ENCODE data around the gene OSBPL2. TPM values are rescaled to one million over a fixed set of nuclear protein-coding genes. Genes with fewer than 3 reads are reported as not detected.

OSBPL2 gene
- total and polyA plus RNA-seq, 2 experiments from 2014 or later: 16.6 to 31.2 TPM

- no peak overlapping the region for H3K4me2 ChIP-seq
- H3K79me2 ChIP-seq (replicated peaks; ENCODE audit: insufficient read depth): no peaks in the 10 kb centered on the region
- no peaks in the 10 kb centered on the region for H3K36me3 ChIP-seq (ENCODE audit: insufficient read depth)
- H3K4me3 ChIP-seq: no peak overlapping the region
- Mint-ChIP-seq H3K27ac (no peak overlapping the region), H3K27me3 (ENCODE audit: insufficient read depth, low read depth, poor library complexity) (peaks cover 2% of the 10 kb centered on the region), H3K36me3 (ENCODE audit: low read depth) (no peaks in the 10 kb centered on the region; the same call in 2 of the 3 replicates), H3K4me3 (no peak overlapping the region), H3K4me1 (peaks cover 6% of the 10 kb centered on the region), H3K9me3 (no peaks in the 10 kb centered on the region)
- DNase-seq (ENCODE audit: low spot score) (no peak), ATAC-seq (no peak)
- TF ChIP-seq, protein P1, sequence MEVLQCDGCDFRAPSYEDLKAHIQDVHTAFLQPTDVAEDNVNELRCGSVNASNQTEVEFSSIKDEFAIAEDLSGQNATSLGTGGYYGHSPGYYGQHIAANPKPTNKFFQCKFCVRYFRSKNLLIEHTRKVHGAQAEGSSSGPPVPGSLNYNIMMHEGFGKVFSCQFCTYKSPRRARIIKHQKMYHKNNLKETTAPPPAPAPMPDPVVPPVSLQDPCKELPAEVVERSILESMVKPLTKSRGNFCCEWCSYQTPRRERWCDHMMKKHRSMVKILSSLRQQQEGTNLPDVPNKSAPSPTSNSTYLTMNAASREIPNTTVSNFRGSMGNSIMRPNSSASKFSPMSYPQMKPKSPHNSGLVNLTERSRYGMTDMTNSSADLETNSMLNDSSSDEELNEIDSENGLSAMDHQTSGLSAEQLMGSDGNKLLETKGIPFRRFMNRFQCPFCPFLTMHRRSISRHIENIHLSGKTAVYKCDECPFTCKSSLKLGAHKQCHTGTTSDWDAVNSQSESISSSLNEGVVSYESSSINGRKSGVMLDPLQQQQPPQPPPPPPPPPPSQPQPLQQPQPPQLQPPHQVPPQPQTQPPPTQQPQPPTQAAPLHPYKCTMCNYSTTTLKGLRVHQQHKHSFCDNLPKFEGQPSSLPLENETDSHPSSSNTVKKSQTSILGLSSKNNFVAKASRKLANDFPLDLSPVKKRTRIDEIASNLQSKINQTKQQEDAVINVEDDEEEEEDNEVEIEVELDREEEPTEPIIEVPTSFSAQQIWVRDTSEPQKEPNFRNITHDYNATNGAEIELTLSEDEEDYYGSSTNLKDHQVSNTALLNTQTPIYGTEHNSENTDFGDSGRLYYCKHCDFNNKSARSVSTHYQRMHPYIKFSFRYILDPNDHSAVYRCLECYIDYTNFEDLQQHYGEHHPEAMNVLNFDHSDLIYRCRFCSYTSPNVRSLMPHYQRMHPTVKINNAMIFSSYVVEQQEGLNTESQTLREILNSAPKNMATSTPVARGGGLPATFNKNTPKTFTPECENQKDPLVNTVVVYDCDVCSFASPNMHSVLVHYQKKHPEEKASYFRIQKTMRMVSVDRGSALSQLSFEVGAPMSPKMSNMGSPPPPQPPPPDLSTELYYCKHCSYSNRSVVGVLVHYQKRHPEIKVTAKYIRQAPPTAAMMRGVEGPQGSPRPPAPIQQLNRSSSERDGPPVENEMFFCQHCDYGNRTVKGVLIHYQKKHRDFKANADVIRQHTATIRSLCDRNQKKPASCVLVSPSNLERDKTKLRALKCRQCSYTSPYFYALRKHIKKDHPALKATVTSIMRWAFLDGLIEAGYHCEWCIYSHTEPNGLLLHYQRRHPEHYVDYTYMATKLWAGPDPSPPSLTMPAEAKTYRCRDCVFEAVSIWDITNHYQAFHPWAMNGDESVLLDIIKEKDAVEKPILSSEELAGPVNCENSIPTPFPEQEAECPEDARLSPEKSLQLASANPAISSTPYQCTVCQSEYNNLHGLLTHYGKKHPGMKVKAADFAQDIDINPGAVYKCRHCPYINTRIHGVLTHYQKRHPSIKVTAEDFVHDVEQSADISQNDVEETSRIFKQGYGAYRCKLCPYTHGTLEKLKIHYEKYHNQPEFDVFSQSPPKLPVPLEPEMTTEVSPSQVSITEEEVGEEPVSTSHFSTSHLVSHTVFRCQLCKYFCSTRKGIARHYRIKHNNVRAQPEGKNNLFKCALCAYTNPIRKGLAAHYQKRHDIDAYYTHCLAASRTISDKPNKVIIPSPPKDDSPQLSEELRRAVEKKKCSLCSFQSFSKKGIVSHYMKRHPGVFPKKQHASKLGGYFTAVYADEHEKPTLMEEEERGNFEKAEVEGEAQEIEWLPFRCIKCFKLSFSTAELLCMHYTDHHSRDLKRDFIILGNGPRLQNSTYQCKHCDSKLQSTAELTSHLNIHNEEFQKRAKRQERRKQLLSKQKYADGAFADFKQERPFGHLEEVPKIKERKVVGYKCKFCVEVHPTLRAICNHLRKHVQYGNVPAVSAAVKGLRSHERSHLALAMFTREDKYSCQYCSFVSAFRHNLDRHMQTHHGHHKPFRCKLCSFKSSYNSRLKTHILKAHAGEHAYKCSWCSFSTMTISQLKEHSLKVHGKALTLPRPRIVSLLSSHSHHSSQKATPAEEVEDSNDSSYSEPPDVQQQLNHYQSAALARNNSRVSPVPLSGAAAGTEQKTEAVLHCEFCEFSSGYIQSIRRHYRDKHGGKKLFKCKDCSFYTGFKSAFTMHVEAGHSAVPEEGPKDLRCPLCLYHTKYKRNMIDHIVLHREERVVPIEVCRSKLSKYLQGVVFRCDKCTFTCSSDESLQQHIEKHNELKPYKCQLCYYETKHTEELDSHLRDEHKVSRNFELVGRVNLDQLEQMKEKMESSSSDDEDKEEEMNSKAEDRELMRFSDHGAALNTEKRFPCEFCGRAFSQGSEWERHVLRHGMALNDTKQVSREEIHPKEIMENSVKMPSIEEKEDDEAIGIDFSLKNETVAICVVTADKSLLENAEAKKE (CRISPR knock-in tag; IDR thresholded peaks at IDR 0.05): no peak
- TF ChIP-seq EZH2phosphoT487 (IDR thresholded peaks at IDR 0.05; ENCODE audit: unreplicated experiment) (no peak), STAT1 (IDR thresholded peaks at IDR 0.05; ENCODE audit: unreplicated experiment) (no peak), NANOG (IDR thresholded peaks at IDR 0.05; ENCODE audit: borderline replicate concordance) (no peak), POLR2AphosphoS5 (IDR thresholded peaks at IDR 0.05; ENCODE audit: low read depth) (no peak), JUNB (IDR thresholded peaks at IDR 0.05; ENCODE audit: unreplicated experiment) (no peak), CREB1 (CRISPR knock-in tag; IDR thresholded peaks at IDR 0.05; ENCODE audit: low read depth) (no peak), EZH2 (IDR thresholded peaks at IDR 0.05; ENCODE audit: low read depth, unreplicated experiment) (no peak), CTCF (conservative IDR thresholded peaks at IDR 0.05; ENCODE audit: low read depth in 2 of 2) (no peak), ZNF331 (CRISPR knock-in tag; IDR thresholded peaks at IDR 0.05; ENCODE audit: low read depth) (no peak), ETS1 (IDR thresholded peaks at IDR 0.05) (no peak), ZNF114 (CRISPR knock-in tag; IDR thresholded peaks at IDR 0.05) (no peak)
- TF ChIP-seq, protein P2, sequence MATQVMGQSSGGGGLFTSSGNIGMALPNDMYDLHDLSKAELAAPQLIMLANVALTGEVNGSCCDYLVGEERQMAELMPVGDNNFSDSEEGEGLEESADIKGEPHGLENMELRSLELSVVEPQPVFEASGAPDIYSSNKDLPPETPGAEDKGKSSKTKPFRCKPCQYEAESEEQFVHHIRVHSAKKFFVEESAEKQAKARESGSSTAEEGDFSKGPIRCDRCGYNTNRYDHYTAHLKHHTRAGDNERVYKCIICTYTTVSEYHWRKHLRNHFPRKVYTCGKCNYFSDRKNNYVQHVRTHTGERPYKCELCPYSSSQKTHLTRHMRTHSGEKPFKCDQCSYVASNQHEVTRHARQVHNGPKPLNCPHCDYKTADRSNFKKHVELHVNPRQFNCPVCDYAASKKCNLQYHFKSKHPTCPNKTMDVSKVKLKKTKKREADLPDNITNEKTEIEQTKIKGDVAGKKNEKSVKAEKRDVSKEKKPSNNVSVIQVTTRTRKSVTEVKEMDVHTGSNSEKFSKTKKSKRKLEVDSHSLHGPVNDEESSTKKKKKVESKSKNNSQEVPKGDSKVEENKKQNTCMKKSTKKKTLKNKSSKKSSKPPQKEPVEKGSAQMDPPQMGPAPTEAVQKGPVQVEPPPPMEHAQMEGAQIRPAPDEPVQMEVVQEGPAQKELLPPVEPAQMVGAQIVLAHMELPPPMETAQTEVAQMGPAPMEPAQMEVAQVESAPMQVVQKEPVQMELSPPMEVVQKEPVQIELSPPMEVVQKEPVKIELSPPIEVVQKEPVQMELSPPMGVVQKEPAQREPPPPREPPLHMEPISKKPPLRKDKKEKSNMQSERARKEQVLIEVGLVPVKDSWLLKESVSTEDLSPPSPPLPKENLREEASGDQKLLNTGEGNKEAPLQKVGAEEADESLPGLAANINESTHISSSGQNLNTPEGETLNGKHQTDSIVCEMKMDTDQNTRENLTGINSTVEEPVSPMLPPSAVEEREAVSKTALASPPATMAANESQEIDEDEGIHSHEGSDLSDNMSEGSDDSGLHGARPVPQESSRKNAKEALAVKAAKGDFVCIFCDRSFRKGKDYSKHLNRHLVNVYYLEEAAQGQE (IDR thresholded peaks at IDR 0.05; ENCODE audit: unreplicated experiment): no peak
- no peaks in the 10 kb centered on the region for H3F3A ChIP-seq (replicated peaks; ENCODE audit: low read depth)
- H3K27ac ChIP-seq (ENCODE audit: low read depth): no peak overlapping the region
- no peaks in the 10 kb centered on the region for H3K9me2 ChIP-seq (ENCODE audit: insufficient read depth)
- no peaks in the 10 kb centered on the region for H3K27me3 ChIP-seq (ENCODE audit: insufficient read depth)
- H4K20me1 ChIP-seq (replicated peaks; ENCODE audit: insufficient read depth): no peaks in the 10 kb centered on the region
- no peak overlapping the region for H2AFZ ChIP-seq
- no peaks in the 10 kb centered on the region for H3K4me1 ChIP-seq (ENCODE audit: insufficient read depth)
These were observed 8.7 kb upstream of the OSBPL2 start for GRCh38 chr20:62229667-62230066.

All from GM23338 (cell line).